GM18526 (cell line): Measurements from ENCODE around the gene SLC24A4.

Experiments used
- POLR2A ChIP-seq: IDR thresholded peaks from 3 replicates; pipeline ENCODE4 v1.6.1; 2011; ENCODE audit not compliant: insufficient read length; ENCODE audit errors: extremely low read depth

SLC24A4 gene

DNA sequence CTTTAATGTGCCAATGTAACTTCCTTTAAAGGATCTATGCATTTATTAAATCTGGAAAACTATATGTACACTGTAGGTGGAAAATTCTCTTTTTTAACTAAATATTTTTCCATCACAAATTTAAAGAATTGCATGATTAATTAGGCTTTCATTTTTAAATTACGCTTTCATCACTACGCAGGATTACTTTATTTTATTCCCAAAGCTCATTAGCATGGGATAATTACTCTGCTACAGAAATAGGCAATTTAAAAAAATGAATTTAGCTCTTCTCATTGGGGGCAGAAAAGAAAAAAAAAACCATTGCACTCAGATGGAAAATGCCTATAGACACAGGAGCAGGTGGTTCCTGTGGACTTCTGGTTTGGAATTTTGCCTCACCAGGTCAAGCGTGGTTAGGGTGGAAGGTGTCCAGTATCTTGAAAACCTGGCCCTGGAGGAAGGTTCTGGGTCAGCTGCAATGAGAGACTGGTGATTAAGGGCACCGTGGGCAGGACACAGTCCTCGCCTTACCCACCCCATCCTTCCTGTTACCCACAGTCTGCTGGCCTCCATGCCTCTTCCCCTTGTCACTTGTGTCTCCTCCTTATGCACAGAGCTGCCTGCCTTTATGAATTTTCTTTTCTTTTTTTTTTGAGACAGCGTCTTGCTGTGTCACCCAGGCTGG, 173.4 kb downstream of the SLC24A4 start:
- TF ChIP-seq POLR2A, result no peak

DNA sequence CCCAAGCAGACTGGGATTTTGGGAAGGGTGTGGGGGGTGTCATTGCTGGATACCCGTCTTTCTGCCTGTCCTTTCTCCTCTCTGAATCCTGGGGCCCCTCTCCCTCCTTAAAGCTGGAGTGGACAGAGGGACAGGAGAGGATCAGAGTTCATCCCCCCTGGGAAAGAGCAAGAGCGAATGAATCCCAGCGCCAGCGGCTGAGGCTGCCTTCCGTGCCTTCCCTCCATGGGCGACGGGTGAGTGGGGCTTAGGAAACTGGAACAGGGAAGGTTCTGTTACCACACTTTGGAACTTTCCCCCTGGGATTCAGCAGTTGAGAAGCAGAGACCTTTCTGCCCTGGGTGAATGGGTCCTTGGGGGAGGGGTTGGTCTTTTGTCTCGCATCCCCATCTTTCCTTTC, 174.4 kb downstream of the SLC24A4 start:
- no peak for TF ChIP-seq POLR2A

DNA sequence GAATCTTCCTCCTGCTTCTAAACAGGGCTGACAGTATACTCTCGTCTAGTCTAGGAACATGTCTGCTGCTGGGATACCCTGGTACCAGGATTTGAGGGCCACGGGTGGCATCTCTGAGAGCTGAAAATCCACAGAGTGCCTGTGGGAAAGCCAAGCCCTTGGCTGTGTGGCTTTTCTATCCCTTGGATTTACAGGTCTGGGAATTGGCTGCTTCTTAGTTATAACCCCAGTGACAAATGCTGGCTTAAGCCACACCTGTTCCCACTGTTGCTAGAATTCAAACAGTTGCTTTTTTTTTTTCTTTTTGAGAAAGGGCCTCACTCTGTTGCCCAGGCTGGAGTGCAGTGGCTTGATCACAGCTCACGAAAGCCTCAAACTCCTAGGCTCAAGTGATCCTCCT, 176.3 kb downstream of the SLC24A4 start:
- TF ChIP-seq POLR2A, result no peak

DNA sequence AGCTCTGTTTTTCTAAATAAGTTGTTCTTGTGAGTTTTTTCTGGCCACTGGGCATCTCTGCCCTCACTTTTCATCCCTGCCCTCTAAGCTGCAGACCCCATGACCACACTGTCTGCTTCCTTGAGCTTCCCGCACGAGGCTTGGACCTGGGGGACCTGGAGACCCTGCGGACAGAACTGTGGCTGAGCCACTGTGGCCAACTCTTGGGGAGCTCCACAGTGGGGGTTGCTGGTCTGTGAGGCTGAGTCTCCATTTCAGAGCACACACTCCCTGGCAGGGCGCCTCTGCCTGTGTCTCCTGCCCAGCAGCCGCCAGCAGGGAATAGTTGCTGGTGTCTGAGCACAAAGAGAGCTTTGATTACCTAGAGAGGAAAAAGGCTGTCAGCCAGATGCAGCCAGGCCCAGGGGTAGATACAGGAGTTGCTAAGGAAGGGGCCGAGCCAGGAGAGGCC, 177.6 kb downstream of the SLC24A4 start:
- no peak for TF ChIP-seq POLR2A

DNA sequence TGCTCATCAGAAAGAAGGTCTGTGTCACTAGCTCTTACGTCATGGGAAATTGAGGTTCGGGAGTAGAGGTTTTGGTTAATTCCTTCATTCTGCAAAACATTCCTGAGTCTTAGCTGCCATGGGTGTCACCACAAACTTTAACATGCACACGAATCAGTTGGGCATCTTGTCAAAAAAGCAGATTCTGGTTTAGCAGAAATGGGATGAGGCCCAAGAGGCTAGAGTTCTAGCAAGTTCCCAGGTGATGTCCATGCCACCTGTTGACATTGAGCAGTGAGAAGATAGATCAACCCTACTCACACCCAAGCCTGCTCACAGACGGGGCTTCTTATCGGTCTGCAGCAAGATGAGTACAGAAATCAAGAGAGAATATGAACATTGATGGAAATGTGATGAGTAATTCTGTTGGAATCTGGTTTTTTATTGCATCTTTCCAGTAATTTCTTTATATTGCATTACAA, 179.0 kb downstream of the SLC24A4 start:
- TF ChIP-seq POLR2A, result no peak

DNA sequence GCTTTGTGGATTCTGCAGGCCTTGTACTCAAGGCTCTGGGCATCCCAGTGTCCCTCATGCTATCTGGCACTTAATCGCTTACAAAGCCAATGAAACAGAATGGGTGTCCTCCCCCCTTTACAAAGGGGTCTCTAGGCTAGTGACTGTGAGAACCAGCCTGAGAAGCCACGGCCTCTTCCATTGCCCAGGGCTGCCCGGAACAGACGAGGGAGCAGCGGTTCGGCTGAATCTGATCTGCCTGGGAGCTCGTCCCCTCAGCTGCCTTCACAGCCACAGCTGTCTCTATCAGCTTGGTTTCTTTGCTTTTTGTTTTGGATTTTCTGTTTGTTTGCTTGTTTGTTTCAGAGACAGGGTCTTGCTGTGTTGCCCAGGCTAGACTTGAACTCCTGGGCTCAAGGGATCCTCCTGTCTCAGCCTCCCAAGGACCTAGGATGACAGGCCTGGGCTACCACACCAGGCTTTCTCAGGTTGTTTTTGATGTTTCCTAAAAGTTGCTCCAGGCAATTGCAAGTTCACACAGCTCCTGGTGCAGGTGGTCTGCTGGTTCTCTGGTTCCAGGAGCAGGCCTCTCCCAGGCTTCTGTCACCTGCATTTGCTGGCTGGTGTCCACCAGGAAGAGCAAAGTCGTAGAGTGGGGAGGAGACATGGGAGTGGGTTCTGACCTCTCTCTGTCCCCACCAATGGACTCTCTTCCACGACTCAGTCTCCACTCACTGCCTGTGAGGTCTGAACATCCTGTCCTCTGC, 179.7 kb downstream of the SLC24A4 start:
- TF ChIP-seq POLR2A, result no peak

DNA sequence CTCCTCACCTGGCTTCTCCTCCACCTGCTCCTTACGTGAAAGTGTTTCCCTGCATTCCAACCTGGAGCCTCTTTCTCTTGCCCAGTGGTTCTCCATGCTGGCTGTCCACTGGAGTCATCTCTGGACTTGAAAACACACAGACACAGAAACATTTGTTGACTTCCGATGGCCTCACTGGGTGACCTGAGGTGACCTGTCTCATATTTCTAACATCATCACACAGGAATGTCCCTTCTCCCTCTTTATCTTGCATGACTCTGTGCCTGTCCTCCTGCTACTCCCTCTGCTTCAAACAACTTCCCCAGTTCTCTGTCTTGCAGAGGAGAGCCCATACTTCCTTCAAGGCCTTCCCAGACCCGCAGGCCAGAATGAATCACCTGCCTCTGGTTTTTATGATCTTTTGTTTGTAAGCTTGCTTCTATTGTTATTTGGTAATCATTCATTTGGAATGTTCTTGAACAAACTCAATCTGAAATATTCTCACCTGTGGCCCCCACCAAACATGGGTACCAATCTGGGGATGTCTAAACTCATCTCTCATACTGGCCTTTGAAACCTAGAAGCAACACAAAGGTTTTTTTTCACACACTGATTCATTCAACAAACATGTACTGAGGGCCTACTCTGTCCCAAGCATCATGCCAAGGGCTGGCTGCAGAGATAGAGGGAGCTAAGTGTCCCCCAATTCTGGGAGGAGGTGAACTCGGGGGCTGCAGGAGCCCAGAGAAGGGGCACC, 181.0 kb downstream of the SLC24A4 start:
- TF ChIP-seq POLR2A, result no peak

DNA sequence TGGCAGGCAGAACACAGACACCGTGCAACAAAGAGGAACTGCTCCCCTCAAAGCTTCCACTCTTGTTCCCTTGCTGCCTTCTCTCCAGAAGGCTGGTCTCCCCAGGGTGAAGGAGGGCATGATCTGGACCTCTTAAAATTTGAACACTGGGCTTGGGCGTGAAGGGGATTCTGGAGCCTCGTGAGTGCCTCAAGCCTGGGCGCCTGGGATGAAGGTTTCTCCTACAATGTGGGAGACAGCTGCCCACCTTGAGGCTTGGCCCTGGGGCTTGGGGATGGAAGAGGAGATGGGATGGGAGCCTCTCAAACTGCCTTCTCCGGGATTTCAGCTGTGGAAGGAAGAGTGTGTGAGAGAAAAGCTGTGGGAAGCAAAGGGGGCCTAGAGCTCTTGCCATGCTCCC, 182.9 kb downstream of the SLC24A4 start:
- TF ChIP-seq POLR2A, result no peak

DNA sequence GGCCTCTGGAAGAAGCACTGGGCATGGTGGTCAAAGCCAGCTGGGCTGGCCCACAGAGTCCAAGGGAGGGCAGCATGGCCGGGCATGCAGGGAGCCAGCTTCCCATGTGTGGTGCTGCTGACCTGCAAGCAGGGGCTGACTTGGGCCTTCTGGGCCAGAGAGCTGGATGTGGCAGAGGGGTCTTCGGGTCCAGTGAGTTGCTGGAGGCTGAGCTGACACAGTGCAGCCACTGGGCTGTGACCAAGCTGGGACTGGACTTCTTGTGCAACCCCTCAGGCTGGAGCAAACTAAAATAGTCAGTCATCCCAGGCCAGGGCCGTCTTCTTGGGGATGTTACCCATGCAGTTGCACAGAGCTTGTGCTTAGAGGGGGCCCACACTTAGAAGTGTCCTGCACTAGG, 183.3 kb downstream of the SLC24A4 start:
- no peak for TF ChIP-seq POLR2A

DNA sequence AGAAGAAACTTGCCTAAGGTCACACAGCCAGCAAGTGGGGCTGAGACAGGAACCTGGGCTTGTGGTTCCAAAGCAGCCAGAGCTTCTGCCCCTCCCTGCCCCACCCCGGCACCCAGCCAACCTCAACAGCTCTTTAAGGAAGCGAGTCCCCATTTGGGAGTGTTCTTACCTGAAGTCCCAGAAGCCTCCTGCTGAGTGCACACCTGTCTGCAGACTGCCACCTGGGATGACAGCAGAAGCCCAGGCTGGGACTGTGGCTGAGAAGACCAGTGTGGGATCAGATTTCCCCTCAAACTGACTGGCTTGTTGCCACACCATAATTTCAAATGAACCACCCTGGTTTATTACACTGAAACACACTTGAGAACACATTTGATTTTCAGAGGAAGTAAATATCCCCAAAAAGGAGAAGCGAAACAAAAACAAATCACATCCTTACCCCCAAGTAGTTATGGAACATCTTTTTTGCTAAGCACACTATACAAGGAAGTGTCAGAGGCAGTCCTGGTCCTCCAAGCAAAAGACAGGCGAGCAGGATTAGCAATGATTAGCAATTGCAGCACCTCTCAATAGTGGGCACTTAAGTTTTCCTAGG, 184.3 kb downstream of the SLC24A4 start:
- no peak for TF ChIP-seq POLR2A

DNA sequence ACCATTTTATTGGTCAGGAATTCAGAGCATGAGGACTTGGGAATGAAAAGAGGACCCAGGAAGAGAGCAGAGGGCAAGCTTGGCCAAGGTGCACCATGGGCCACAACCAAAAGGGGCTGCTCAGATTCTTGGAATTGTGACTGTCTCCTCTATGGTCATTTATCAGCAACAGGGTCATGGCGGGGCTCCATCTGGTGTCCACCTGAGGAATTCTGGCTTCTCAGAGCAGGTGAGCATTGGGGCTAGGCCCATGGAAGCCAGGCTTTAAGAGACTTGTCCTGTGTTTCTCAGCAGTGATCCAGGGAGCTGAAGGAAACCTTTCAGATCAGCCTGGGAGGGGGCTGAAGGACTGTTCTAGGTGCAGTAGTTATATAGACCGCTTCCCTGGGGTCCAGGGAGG, 188.0 kb downstream of the SLC24A4 start:
- no peak for TF ChIP-seq POLR2A

DNA sequence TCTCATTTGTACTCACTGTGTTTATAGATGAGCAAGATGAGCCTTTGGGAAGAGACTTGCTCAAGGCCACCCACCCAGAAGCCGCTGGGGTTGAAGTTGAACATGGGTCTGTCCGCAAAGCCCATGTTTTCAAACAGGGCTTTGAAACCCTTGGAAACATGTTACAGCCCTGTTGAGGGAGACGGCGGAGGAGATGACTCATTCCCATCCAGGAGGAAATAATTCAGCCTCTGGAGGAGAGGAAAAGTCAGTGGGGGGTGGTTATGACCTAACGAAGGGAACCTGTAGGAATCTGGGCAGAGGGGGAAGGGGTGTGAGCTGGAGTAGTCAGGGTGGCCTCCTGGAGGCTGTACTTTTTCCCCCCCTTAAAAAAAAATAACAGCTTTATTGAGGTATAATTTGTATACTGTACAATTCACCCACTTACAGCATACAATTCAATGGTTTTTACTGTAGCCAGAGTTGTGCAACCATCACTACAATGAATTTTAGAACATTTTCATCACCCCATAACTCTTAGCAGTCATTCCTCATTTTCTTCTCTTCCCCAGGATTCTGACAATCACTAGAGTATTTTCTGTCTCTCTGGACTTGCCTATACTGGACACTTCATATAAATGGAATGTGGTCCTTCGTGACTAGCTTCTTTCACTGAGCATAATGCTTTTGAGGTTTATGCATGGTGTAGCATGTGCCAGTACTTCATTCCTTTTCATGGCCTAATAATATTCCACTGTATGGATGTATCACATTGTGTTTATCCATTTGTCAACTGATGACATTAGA, 188.7 kb downstream of the SLC24A4 start:
- no peak for TF ChIP-seq POLR2A

DNA sequence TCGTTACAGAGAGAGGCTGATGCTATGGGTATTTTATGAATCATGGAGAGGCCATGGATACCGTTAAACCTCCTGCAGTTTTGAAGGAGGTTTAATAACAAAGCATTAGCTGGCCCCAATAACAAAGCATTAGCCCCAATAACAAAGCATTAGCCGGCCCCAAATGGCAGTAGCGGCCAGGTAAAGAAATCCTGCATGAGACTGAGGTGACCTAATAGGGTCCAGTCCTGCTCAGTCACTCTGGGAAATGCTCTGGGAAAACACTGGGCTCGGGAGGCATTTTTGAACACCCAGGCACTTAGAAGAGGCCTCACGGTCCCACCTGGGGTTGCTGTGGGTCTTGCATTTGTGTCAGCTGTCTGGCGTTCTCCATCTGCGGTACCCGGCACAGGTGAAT, 189.8 kb downstream of the SLC24A4 start:
- TF ChIP-seq POLR2A, result no peak

DNA sequence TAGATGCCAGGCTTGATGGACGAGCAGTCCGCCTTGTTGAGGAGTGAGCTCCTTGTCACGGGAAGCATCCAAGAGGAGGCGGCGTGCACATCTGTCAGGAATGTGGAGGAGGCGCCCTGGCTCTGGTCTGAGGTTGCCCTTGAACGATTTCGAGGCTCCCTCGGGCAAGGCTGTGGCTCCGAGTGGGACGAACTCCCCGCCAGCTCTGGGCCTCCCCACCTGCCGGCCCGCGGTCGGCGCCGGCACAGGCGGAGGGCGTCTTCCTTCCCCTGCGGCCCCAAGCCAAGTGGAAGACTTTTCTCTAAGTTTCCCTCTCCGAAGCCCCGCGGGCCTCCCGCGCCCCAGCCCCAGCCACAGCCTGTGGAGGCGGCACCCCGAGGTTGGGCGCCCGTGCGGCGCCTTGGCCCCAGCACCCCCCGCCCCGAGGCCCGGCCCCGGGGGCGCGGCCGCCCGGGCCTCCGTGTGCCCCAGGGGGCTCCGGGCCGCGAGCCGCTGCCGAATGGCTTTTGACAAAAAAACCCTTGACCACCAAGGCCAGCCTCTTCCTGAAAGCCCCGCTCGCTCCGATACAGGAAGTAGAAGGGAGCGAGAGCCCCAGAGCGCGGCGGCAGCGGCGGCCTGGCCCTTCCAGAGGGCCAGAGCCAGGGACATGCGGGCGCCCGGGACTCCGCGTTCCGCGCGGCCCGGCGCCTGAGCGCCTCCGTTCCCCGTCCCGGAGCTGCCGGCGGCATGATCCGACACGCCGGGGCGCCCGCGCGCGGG, 190.4 kb downstream of the SLC24A4 start, which contains the start of gene RIN3:
Gene RIN3, plus strand, starts transcription at position 578 of the 762 bp plus-strand sequence. Its CDS starts 152 bp downstream, at position 730.
- TF ChIP-seq POLR2A, result no peak
